DOHH2 (cell line): ENCODE data around the gene SRR.
"Not testable (repeated sequence)": the region's sequence is repeated elsewhere in the genome, so short reads cannot be mapped to it uniquely, and the experiment has no call there.

Experiments used
- H3F3A ChIP-seq: fragments of 200-600 bp; sonication (generic), shearing (Covaris generic); 2 replicates; pipeline ENCODE4 v1.6.0; 2016; ENCODE audit warnings: antibody characterized with exemption, mild to moderate bottlenecking; ENCODE audit not compliant: control insufficient read depth, insufficient read depth
- H3K27ac ChIP-seq: fragments of 200-600 bp; sonication (generic); 2 replicates; pipeline ENCODE4 v1.5.1; 2014; ENCODE audit warnings: low read depth, mild to moderate bottlenecking, low read length, moderate library complexity
- H3K27me3 ChIP-seq: fragments of 200-600 bp; sonication (generic); 2 replicates; pipeline ENCODE4 v1.6.1; 2014; ENCODE audit warnings: mild to moderate bottlenecking, low read length, mixed read lengths; ENCODE audit not compliant: control insufficient read depth
- H3K36me3 ChIP-seq: fragments of 200-600 bp; sonication (generic); 2 replicates; pipeline ENCODE4 v1.6.1; 2014; ENCODE audit warnings: mild to moderate bottlenecking, low read length, moderate library complexity, mixed read lengths; ENCODE audit not compliant: control insufficient read depth
- H3K4me1 ChIP-seq: fragments of 200-600 bp; sonication (generic); 2 replicates; pipeline ENCODE4 v1.6.1; 2014; ENCODE audit warnings: mild to moderate bottlenecking, low read length, mixed read lengths; ENCODE audit not compliant: control insufficient read depth
- H3K4me2 ChIP-seq: fragments of 200-600 bp; sonication (generic); 2 replicates; pipeline ENCODE4 v1.6.0; 2014; ENCODE audit warnings: mild to moderate bottlenecking, low read length, moderate library complexity
- H3K4me3 ChIP-seq: fragments of 200-600 bp; sonication (generic); 2 replicates; pipeline ENCODE4 v1.5.1; 2014; ENCODE audit warnings: mild to moderate bottlenecking, low read length, mixed read lengths
- H3K79me2 ChIP-seq: fragments of 200-600 bp; sonication (generic); 2 replicates; pipeline ENCODE4 v1.6.1; 2014; ENCODE audit warnings: mild to moderate bottlenecking, low read length, mixed read lengths; ENCODE audit not compliant: control insufficient read depth
- H3K9me2 ChIP-seq: fragments of 200-600 bp; sonication (generic); replicated peaks from 2 replicates; pipeline ENCODE4 v1.6.1; 2014; ENCODE audit warnings: mild to moderate bottlenecking, low read length, mixed read lengths; ENCODE audit not compliant: control insufficient read depth
- H3K9me3 ChIP-seq: fragments of 200-600 bp; sonication (generic); 2 replicates; pipeline ENCODE4 v1.6.1; 2014; ENCODE audit warnings: antibody characterized with exemption, low read length, mixed read lengths; ENCODE audit not compliant: control insufficient read depth, insufficient read depth
- H4K20me1 ChIP-seq: fragments of 200-600 bp; sonication (generic); 2 replicates; pipeline ENCODE4 v1.6.0; 2014; ENCODE audit warnings: low read depth, mild to moderate bottlenecking, antibody characterized with exemption, low read length, moderate library complexity; ENCODE audit not compliant: control insufficient read depth, insufficient read depth
- CTCF ChIP-seq: fragments of 200-600 bp; sonication (generic); IDR thresholded peaks from one replicate; pipeline ENCODE4 v1.5.1; 2014; ENCODE audit warnings: antibody characterized with exemption, mild to moderate bottlenecking, low read depth, low read length; ENCODE audit not compliant: poor library complexity, severe bottlenecking
- EZH2phosphoT487 ChIP-seq: fragments of 200-600 bp; sonication (generic); IDR thresholded peaks from 2 replicates; pipeline ENCODE4 v1.6.1; 2017; ENCODE audit warnings: borderline replicate concordance, mild to moderate bottlenecking, antibody characterized with exemption, low read length, moderate library complexity, mixed read lengths

SRR gene

GRCh38 chr17:2309338-2310154 lies 5.8 kb downstream of the SRR start:
- Histone ChIP-seq H3K4me3 (no peak overlapping the region), H3K4me1 (peaks cover 4% of the 10 kb centered on the region), H3K9me2 (no peaks in the 10 kb centered on the region), H4K20me1 (peaks cover 5% of the 10 kb centered on the region; the same call in 1 of the 2 replicates), H3K27me3 (no peaks in the 10 kb centered on the region), H3F3A (peaks cover 6% of the 10 kb centered on the region), H3K27ac (no peak overlapping the region), H3K4me2 (no peak overlapping the region), H3K36me3 (peaks cover 7% of the 10 kb centered on the region; the same call in 1 of the 2 replicates), H3K9me3 (no peaks in the 10 kb centered on the region), H3K79me2 (peaks cover 14% of the 10 kb centered on the region)
- no peak for TF ChIP-seq EZH2phosphoT487
- TF ChIP-seq CTCF = no peak

DNA sequence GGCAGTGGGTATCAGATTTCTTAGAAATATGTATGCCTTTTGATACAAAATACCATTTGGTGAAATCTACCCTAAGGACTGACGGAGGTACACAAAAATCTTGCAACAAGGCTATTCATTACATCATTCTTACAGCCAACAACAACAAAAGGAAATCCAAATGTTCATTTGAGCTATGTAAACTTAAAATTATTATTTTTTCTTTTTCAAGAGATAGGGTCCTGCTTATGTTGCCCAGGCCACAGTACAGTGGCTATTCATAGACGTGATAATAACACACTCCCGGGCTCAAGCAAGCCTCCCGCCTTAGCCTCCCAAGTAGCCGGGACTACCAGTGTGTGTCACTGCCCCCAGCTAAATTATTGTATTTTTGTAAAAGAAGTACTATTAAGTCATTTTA lies 9.0 kb downstream of the SRR start:
- TF ChIP-seq CTCF = no peak
- TF ChIP-seq EZH2phosphoT487 = no peak
- peaks cover 10% of the 10 kb centered on the region for H3F3A ChIP-seq
- H3K4me2 ChIP-seq = no peak overlapping the region
- no peaks in the 10 kb centered on the region for H3K9me2 ChIP-seq
- no peak overlapping the region for H3K4me3 ChIP-seq
- H3K9me3 ChIP-seq = no peaks in the 10 kb centered on the region
- no peaks in the 10 kb centered on the region for H3K4me1 ChIP-seq
- H3K27me3 ChIP-seq = no peaks in the 10 kb centered on the region
- H3K79me2 ChIP-seq = no peaks in the 10 kb centered on the region
- H3K27ac ChIP-seq = no peak overlapping the region
- H4K20me1 ChIP-seq = no peaks in the 10 kb centered on the region
- H3K36me3 ChIP-seq = peaks cover 3% of the 10 kb centered on the region; the same call in 1 of the 2 replicates

DNA sequence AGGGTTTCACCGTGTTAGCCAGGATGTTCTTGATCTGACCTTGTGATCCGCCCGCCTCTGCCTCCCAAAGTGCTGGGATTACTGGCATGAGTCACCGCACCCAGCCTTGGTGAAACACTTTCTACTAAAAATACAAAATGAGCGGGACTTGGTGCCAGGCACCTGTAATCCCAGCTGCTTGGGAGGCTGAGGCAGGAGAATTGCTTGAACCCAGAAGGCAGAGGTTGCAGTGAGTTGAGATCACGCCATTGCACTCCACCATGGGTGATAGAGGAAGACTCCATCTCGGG lies 13.1 kb downstream of the SRR start:
- H3K4me2 ChIP-seq, H3K9me2 ChIP-seq, H3K27me3 ChIP-seq, H3K36me3 ChIP-seq, H3K27ac ChIP-seq, H3K4me3 ChIP-seq, H3K4me1 ChIP-seq, H3K79me2 ChIP-seq, H3K9me3 ChIP-seq, H4K20me1 ChIP-seq: not testable (repeated sequence)
- H3F3A ChIP-seq = peaks cover 25% of the 10 kb centered on the region

DNA sequence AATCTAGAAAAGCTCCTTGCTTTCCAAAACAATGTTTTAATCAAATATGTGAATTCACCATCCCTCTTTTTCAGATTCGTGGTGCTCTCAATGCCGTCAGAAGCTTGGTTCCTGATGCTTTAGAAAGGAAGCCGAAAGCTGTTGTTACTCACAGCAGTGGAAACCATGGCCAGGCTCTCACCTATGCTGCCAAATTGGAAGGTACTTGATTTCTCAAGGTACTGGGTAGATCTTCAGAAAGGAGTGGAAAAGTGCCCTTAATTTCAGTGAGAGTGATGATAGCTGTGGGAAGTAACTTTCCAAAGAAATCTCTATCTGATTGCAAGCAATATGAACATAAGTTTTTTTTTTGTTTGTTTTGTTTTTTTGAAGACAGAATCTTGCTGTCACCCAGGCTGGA lies 14.0 kb downstream of the SRR start:
- H3K4me1 ChIP-seq = no peaks in the 10 kb centered on the region
- H3K4me3 ChIP-seq = no peak overlapping the region
- no peaks in the 10 kb centered on the region for H3K9me2 ChIP-seq
- H3K27ac ChIP-seq = no peak overlapping the region
- no peak overlapping the region for H3K4me2 ChIP-seq
- peaks cover 13% of the 10 kb centered on the region for H3K36me3 ChIP-seq
- H3F3A ChIP-seq = peaks cover 27% of the 10 kb centered on the region
- H3K79me2 ChIP-seq = no peaks in the 10 kb centered on the region
- no peaks in the 10 kb centered on the region for H4K20me1 ChIP-seq
- TF ChIP-seq EZH2phosphoT487 = no peak
- no peak for TF ChIP-seq CTCF
- no peaks in the 10 kb centered on the region for H3K27me3 ChIP-seq
- H3K9me3 ChIP-seq = no peaks in the 10 kb centered on the region
